ENCODE data around the gene PCDH9.

The PCDH9 gene

DNA sequence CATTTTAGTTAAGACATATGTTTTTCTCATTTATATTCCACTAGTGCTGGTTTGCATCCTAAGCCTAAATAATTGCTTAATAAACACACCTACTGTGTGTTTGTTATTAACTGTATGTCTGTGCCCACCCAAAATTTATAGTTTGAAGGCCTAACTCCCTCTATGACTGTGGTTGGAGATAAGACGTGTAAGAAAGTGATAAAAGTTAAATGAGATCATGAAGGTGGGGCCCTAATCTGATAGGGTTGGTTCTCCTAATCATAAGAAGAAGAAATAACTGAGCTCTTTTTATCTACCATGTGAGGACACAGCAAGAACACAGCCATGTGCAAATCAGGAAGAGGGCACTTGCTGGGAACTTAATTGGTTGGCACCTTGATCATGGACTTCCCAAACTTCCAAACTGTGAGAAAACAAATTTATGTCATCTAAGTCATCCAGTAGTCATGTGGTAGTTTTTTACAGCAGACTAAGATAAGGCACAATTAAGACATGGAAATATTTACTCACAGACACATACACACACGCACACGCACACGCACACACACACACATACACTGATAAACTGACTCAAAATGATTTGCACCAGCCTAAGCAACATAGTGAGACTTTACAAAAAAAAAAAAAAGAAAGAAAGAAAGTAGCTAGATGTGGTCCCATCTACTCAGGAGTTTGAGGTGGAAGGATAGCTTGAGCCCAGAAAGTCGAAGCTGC is 662.1 kb downstream of the PCDH9 start:
- Histone ChIP-seq H3K27ac (ENCODE audit: low read depth, low read length) (no peak overlapping the region), H3K27me3 (ENCODE audit: control insufficient read depth in 1 of 2, insufficient read depth in 2 of 2, low read length in 2 of 2) (no peaks in the 10 kb centered on the region), H3K9ac (ENCODE audit: low read depth in 1 of 2, low read length in 2 of 2) (no peak overlapping the region), H3K4me1 (ENCODE audit: control insufficient read depth in 1 of 2, insufficient read depth in 2 of 2, low read length in 2 of 2) (no peaks in the 10 kb centered on the region), H3K9me3 (ENCODE audit: control insufficient read depth in 1 of 2, low read length in 2 of 2) (no peaks in the 10 kb centered on the region), H3K4me3 (ENCODE audit: low read depth in 1 of 2, low read length in 2 of 2) (no peak overlapping the region), H3K36me3 (ENCODE audit: control insufficient read depth in 1 of 2, insufficient read depth in 2 of 2, low read length in 2 of 2) (no peaks in the 10 kb centered on the region)

DNA sequence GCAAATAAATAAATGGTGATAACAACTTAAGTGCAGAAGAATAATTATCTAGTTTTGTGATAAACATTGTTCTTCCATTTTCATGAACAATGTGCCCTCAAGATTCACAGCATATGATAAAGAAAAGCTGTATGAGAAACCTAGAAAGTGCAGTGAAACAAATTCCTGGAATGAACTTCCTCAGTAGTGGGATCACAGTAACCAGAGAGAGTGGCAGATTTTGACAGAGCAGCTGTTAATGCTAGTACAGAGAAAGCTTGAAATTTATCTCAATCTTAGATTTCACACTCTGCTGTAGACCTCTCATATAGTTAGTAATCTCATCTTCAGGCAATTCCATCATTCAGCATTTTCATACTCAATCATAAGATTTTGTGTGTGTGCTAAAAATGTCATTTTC is 664.9 kb downstream of the PCDH9 start:
- peaks cover 1 to 3% of the 10 kb centered on the region in 2 donors for H3K9me3 ChIP-seq (ENCODE audit: control insufficient read depth in 1 of 2, low read length in 2 of 2)
- no peak overlapping the region for H3K27ac ChIP-seq (ENCODE audit: low read depth, low read length)
- H3K4me3 ChIP-seq (ENCODE audit: low read depth in 1 of 2, low read length in 2 of 2) = no peak overlapping the region
- no peak overlapping the region for H3K9ac ChIP-seq (ENCODE audit: low read depth in 1 of 2, low read length in 2 of 2)
- no peaks in the 10 kb centered on the region for H3K36me3 ChIP-seq (ENCODE audit: control insufficient read depth in 1 of 2, insufficient read depth in 2 of 2, low read length in 2 of 2)
- no peaks in the 10 kb centered on the region for H3K4me1 ChIP-seq (ENCODE audit: control insufficient read depth in 1 of 2, insufficient read depth in 2 of 2, low read length in 2 of 2)
- no peaks in the 10 kb centered on the region for H3K27me3 ChIP-seq (ENCODE audit: control insufficient read depth in 1 of 2, insufficient read depth in 2 of 2, low read length in 2 of 2)

- Histone ChIP-seq H3K4me3 (ENCODE audit: low read depth in 1 of 2, low read length in 2 of 2) (no peak overlapping the region), H3K27ac (ENCODE audit: low read depth, low read length) (no peak overlapping the region), H3K4me1 (ENCODE audit: control insufficient read depth in 1 of 2, insufficient read depth in 2 of 2, low read length in 2 of 2) (no peaks in the 10 kb centered on the region), H3K27me3 (ENCODE audit: control insufficient read depth in 1 of 2, insufficient read depth in 2 of 2, low read length in 2 of 2) (no peaks in the 10 kb centered on the region), H3K36me3 (ENCODE audit: control insufficient read depth in 1 of 2, insufficient read depth in 2 of 2, low read length in 2 of 2) (no peaks in the 10 kb centered on the region), H3K9ac (ENCODE audit: low read depth in 1 of 2, low read length in 2 of 2) (no peak overlapping the region), H3K9me3 (ENCODE audit: control insufficient read depth in 1 of 2, low read length in 2 of 2) (peaks cover 2 to 3% of the 10 kb centered on the region in 2 donors)
These were observed 667.1 kb downstream of the PCDH9 start for GRCh38 chr13:66563076-66563475.

GRCh38 chr13:66562054-66562453 is 668.1 kb downstream of the PCDH9 start:
- peaks cover 2 to 3% of the 10 kb centered on the region in 2 donors for H3K9me3 ChIP-seq (ENCODE audit: control insufficient read depth in 1 of 2, low read length in 2 of 2)
- H3K27ac ChIP-seq (ENCODE audit: low read depth, low read length) = no peak overlapping the region
- no peak overlapping the region for H3K9ac ChIP-seq (ENCODE audit: low read depth in 1 of 2, low read length in 2 of 2)
- no peaks in the 10 kb centered on the region for H3K36me3 ChIP-seq (ENCODE audit: control insufficient read depth in 1 of 2, insufficient read depth in 2 of 2, low read length in 2 of 2)
- H3K4me1 ChIP-seq (ENCODE audit: control insufficient read depth in 1 of 2, insufficient read depth in 2 of 2, low read length in 2 of 2) = no peaks in the 10 kb centered on the region
- H3K4me3 ChIP-seq (ENCODE audit: low read depth in 1 of 2, low read length in 2 of 2) = no peak overlapping the region
- no peaks in the 10 kb centered on the region for H3K27me3 ChIP-seq (ENCODE audit: control insufficient read depth in 1 of 2, insufficient read depth in 2 of 2, low read length in 2 of 2)

DNA sequence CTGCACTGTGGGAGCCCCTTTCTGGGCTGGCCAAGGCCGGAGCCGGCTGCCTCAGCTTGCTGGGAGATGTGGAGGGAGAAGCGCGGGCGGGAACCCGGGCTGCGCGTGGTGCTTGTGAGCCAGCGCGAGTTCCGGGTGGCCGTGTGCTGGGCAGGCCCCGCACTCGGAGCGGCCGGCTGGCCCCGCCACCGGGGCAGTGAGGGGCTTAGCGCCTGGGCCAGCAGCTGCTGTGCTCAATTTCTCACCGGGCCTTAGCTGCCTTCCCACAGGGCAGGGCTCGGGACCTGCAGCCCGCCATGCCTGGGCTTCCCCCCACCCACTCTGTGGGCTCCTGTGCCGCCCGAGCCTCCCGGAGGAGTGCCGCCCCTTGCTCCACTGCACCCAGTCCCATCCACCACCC is 669.1 kb downstream of the PCDH9 start:
- no peaks in the 10 kb centered on the region for H3K27me3 ChIP-seq (ENCODE audit: control insufficient read depth in 1 of 2, insufficient read depth in 2 of 2, low read length in 2 of 2)
- H3K4me3 ChIP-seq (ENCODE audit: low read depth in 1 of 2, low read length in 2 of 2) = no peak overlapping the region
- H3K4me1 ChIP-seq (ENCODE audit: control insufficient read depth in 1 of 2, insufficient read depth in 2 of 2, low read length in 2 of 2) = no peaks in the 10 kb centered on the region
- no peak overlapping the region for H3K27ac ChIP-seq (ENCODE audit: low read depth, low read length)
- peaks cover 2 to 3% of the 10 kb centered on the region in 2 donors for H3K9me3 ChIP-seq (ENCODE audit: control insufficient read depth in 1 of 2, low read length in 2 of 2)
- no peak overlapping the region for H3K9ac ChIP-seq (ENCODE audit: low read depth in 1 of 2, low read length in 2 of 2)
- H3K36me3 ChIP-seq (ENCODE audit: control insufficient read depth in 1 of 2, insufficient read depth in 2 of 2, low read length in 2 of 2) = no peaks in the 10 kb centered on the region

- Histone ChIP-seq H3K27me3 (ENCODE audit: control insufficient read depth in 1 of 2, insufficient read depth in 2 of 2, low read length in 2 of 2) (no peaks in the 10 kb centered on the region), H3K36me3 (ENCODE audit: control insufficient read depth in 1 of 2, insufficient read depth in 2 of 2, low read length in 2 of 2) (no peaks in the 10 kb centered on the region), H3K9me3 (ENCODE audit: control insufficient read depth in 1 of 2, low read length in 2 of 2) (peaks cover 2 to 3% of the 10 kb centered on the region in 2 donors), H3K27ac (ENCODE audit: low read depth, low read length) (no peak overlapping the region), H3K4me1 (ENCODE audit: control insufficient read depth in 1 of 2, insufficient read depth in 2 of 2, low read length in 2 of 2) (no peaks in the 10 kb centered on the region), H3K4me3 (ENCODE audit: low read depth in 1 of 2, low read length in 2 of 2) (no peak overlapping the region), H3K9ac (ENCODE audit: low read depth in 1 of 2, low read length in 2 of 2) (no peak overlapping the region)
These were observed 669.9 kb downstream of the PCDH9 start for GRCh38 chr13:66560189-66560588.

DNA sequence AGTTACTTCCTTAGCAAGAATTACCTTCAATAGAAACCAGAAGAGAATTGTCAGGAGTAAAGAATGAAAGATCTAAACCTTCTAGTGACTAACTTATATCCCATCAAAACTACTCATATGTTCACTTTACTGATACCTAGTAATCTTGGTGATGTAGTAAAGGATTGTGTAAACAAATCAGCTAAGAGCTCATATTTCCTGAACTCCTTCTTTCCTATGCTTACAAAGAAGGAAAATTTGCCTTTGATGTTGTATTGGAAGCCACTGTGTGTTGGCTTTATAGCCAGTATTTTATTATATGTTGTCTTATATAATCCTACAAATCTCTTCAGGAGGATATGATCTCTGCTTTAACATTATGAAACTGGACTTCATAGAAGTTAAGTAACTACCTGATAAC is 671.0 kb downstream of the PCDH9 start:
- Histone ChIP-seq H3K9me3 (ENCODE audit: control insufficient read depth in 1 of 2, low read length in 2 of 2) (peaks cover 2 to 3% of the 10 kb centered on the region in 2 donors), H3K36me3 (ENCODE audit: control insufficient read depth in 1 of 2, insufficient read depth in 2 of 2, low read length in 2 of 2) (no peaks in the 10 kb centered on the region), H3K27me3 (ENCODE audit: control insufficient read depth in 1 of 2, insufficient read depth in 2 of 2, low read length in 2 of 2) (no peaks in the 10 kb centered on the region), H3K27ac (ENCODE audit: low read depth, low read length) (no peak overlapping the region), H3K4me1 (ENCODE audit: control insufficient read depth in 1 of 2, insufficient read depth in 2 of 2, low read length in 2 of 2) (no peaks in the 10 kb centered on the region), H3K9ac (ENCODE audit: low read depth in 1 of 2, low read length in 2 of 2) (no peak overlapping the region), H3K4me3 (ENCODE audit: low read depth in 1 of 2, low read length in 2 of 2) (no peak overlapping the region)

DNA sequence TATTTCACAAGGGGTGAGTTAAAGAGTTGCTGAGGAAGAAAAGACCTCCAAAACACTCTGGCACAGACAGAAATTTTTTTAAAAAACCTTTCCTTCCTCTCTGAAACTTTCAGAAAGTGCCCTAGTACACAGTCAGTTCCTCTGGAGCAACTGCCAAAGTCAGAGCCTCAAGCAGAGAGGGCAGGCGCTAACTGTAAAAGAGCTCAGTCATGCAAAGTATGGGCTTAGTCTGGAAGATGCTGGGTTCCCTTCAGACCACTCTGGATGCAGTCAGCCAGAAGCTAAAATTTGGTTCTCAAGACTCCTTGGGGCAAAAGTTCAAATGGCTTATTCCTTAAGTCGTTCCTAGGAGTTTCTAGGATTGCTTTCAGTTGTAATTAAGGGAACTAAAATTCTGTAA is 671.6 kb downstream of the PCDH9 start:
- Histone ChIP-seq H3K27ac (ENCODE audit: low read depth, low read length) (no peak overlapping the region), H3K27me3 (ENCODE audit: control insufficient read depth in 1 of 2, insufficient read depth in 2 of 2, low read length in 2 of 2) (no peaks in the 10 kb centered on the region), H3K4me3 (ENCODE audit: low read depth in 1 of 2, low read length in 2 of 2) (no peak overlapping the region), H3K36me3 (ENCODE audit: control insufficient read depth in 1 of 2, insufficient read depth in 2 of 2, low read length in 2 of 2) (no peaks in the 10 kb centered on the region), H3K4me1 (ENCODE audit: control insufficient read depth in 1 of 2, insufficient read depth in 2 of 2, low read length in 2 of 2) (no peaks in the 10 kb centered on the region), H3K9ac (ENCODE audit: low read depth in 1 of 2, low read length in 2 of 2) (no peak overlapping the region), H3K9me3 (ENCODE audit: control insufficient read depth in 1 of 2, low read length in 2 of 2) (peaks cover 2 to 3% of the 10 kb centered on the region in 2 donors)

DNA sequence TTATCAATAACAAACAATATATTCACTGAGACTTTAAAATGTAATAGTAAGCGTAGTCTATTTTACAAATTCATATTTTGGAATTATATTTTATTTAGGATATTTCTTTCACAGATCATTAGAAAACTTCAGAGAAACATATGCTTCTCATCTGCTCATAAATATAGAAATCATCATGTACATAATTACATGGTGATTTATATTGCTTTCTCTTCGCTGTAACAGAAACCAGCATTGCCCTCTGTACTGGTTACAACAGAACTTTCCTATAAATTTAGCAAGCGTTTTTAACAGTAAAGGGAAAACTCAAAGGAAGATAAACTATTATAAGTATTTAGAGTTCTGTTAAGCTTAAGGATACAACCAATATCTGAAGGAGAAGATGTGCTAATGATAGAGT is 672.8 kb downstream of the PCDH9 start:
- no peak overlapping the region for H3K27ac ChIP-seq (ENCODE audit: low read depth, low read length)
- no peaks in the 10 kb centered on the region for H3K36me3 ChIP-seq (ENCODE audit: control insufficient read depth in 1 of 2, insufficient read depth in 2 of 2, low read length in 2 of 2)
- H3K4me3 ChIP-seq (ENCODE audit: low read depth in 1 of 2, low read length in 2 of 2) = no peak overlapping the region
- H3K4me1 ChIP-seq (ENCODE audit: control insufficient read depth in 1 of 2, insufficient read depth in 2 of 2, low read length in 2 of 2) = no peaks in the 10 kb centered on the region
- H3K9ac ChIP-seq (ENCODE audit: low read depth in 1 of 2, low read length in 2 of 2) = no peak overlapping the region
- no peaks in the 10 kb centered on the region for H3K27me3 ChIP-seq (ENCODE audit: control insufficient read depth in 1 of 2, insufficient read depth in 2 of 2, low read length in 2 of 2)
- H3K9me3 ChIP-seq (ENCODE audit: control insufficient read depth in 1 of 2, low read length in 2 of 2) = peaks cover 0 to 2% of the 10 kb centered on the region in 2 donors

- Histone ChIP-seq H3K4me1 (ENCODE audit: control insufficient read depth in 1 of 2, insufficient read depth in 2 of 2, low read length in 2 of 2) (no peaks in the 10 kb centered on the region), H3K9ac (ENCODE audit: low read depth in 1 of 2, low read length in 2 of 2) (no peak overlapping the region), H3K27me3 (ENCODE audit: control insufficient read depth in 1 of 2, insufficient read depth in 2 of 2, low read length in 2 of 2) (no peaks in the 10 kb centered on the region), H3K36me3 (ENCODE audit: control insufficient read depth in 1 of 2, insufficient read depth in 2 of 2, low read length in 2 of 2) (no peaks in the 10 kb centered on the region), H3K27ac (ENCODE audit: low read depth, low read length) (no peak overlapping the region), H3K4me3 (ENCODE audit: low read depth in 1 of 2, low read length in 2 of 2) (no peak overlapping the region), H3K9me3 (ENCODE audit: control insufficient read depth in 1 of 2, low read length in 2 of 2) (peaks cover 0 to 2% of the 10 kb centered on the region in 2 donors)
These were observed 673.8 kb downstream of the PCDH9 start for GRCh38 chr13:66556306-66556705.
